Measurements from ENCODE around the gene KAZN.

Gene KAZN

GRCh38 chr1:14999441-14999840 is 401.0 kb downstream of the KAZN start:
- no peak for DNase-seq

GRCh38 chr1:15000030-15000429 is 401.5 kb downstream of the KAZN start:
- DNase-seq: no peak

- no peak for DNase-seq
Measured at GRCh38 chr1:15000671-15001070, 402.2 kb downstream of the KAZN start.

- DNase-seq: no peak
Measured at GRCh38 chr1:15001317-15001915, 402.9 kb downstream of the KAZN start.

- no peak for DNase-seq
Measured at GRCh38 chr1:15002325-15002724, 403.8 kb downstream of the KAZN start.

GRCh38 chr1:15004396-15004795 is 405.9 kb downstream of the KAZN start:
- no peak for DNase-seq

GRCh38 chr1:15005116-15005515 is 406.6 kb downstream of the KAZN start:
- DNase-seq: no peak

GRCh38 chr1:15007368-15007767 is 408.9 kb downstream of the KAZN start:
- DNase-seq: no peak

- no peak for DNase-seq
Measured at GRCh38 chr1:15007842-15008241, 409.4 kb downstream of the KAZN start.

GRCh38 chr1:15008783-15009729 is 410.6 kb downstream of the KAZN start:
- no peak for DNase-seq

- DNase-seq: no peak
Measured at GRCh38 chr1:15011160-15011559, 412.7 kb downstream of the KAZN start.

GRCh38 chr1:15011661-15012060 is 413.2 kb downstream of the KAZN start:
- no peak for DNase-seq

GRCh38 chr1:15012822-15013221 is 414.3 kb downstream of the KAZN start:
- DNase-seq: no peak

- no peak for DNase-seq
Measured at GRCh38 chr1:15013767-15014166, 415.3 kb downstream of the KAZN start.

GRCh38 chr1:15014516-15014915 is 416.0 kb downstream of the KAZN start:
- no peak for DNase-seq

- DNase-seq: no peak
Measured at GRCh38 chr1:15016001-15016400, 417.5 kb downstream of the KAZN start.

- no peak for DNase-seq
Measured at GRCh38 chr1:15016526-15016925, 418.0 kb downstream of the KAZN start.

- no peak for DNase-seq
Measured at GRCh38 chr1:15017120-15017519, 418.6 kb downstream of the KAZN start.

GRCh38 chr1:15018767-15019166 is 420.3 kb downstream of the KAZN start:
- DNase-seq: no peak

- DNase-seq: no peak
Measured at GRCh38 chr1:15020943-15021745, 422.7 kb downstream of the KAZN start.

GRCh38 chr1:15022048-15022447 is 423.6 kb downstream of the KAZN start:
- DNase-seq: no peak

- DNase-seq: no peak
Measured at GRCh38 chr1:15023205-15023604, 424.7 kb downstream of the KAZN start.

- DNase-seq: no peak
Measured at GRCh38 chr1:15023976-15024375, 425.5 kb downstream of the KAZN start.

GRCh38 chr1:15026117-15026489 is 427.6 kb downstream of the KAZN start:
- DNase-seq: no peak

Data from NK-92 treated with Interleukin-12 subunit alpha and Interleukin-12 subunit beta, amount 100 ng/mL, for 24 hours (cell line).